ENCODE measurements around the gene FN1.

- TF ChIP-seq JUN (IDR thresholded peaks at IDR 0.05; ENCODE audit: borderline replicate concordance, insufficient read depth, insufficient read length, low read depth) (no peak), CTCF (IDR thresholded peaks at IDR 0.05; ENCODE audit: extremely low read depth in 1 of 2, insufficient read depth in 1 of 2, low read depth in 1 of 2, low read length in 2 of 2) (no peak), POLR2AphosphoS5 (IDR thresholded peaks at IDR 0.05; ENCODE audit: insufficient read depth, low read depth, low read length) (no peak), EZH2 (IDR thresholded peaks at IDR 0.05; ENCODE audit: borderline replicate concordance, low read depth, low read length, severe bottlenecking) (no peak), MYC (IDR thresholded peaks at IDR 0.05; ENCODE audit: low read depth, low read length) (no peak)
Measured at GRCh38 chr2:215366440-215367032, 69.3 kb downstream of the FN1 start.

All from endothelial cell of umbilical vein (primary cell).